NCI-H345 treated with DMSO at 0.1 percent for 48 hours (cell line): Measurements from ENCODE around the gene ACKR1.

Experiments used
- DNase-seq: peaks from one replicate; lab custom pipeline; 2025; ENCODE audit not compliant: unreplicated experiment; lab: John Stamatoyannopoulos, UW

ACKR1 gene

DNA sequence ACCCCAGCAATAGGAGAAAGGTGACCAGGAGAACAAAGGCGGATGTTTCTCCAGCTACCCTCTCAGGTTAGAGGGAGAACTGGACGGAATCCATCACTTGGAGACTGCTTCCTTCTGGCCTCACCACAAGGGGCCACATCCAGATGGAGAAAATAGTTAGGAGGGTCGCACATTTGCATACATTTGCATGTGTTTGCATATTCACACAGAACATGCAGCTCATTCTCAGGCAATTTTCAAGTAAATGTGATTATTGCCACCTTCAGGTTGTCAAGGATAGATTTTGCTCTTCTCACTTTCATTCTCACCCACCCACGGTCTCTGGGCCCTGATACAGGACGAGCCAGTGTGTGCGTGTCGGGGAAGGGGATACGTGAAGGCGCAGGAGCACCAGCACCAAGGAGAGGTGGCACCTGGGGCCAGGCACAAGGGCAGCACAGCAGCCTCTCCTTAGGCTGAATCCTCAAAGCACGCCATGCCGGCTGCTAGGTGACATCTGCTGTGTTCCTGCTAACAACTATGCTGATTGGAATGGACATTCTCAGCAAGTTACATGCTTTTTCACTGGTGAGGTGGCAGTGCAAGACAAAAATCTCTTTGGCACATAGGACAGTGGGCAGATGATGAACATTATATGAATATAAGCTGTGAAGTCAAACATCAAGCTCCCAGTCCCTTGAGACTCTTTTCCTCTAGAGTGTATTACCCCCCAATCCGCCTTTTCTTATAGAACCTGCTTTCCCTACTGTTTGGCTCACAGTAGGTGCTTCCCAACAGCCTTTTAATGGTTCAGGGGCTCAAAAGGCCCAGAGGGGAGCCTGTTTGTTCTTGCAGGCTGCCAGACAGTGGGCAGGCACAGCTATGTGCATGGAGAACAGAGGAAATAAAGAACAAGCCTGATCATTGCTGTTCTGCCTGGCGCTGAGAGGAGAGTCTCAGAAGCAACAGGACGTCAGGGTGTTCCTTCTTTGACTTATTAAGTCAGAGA is 14.3 kb downstream of the ACKR1 start:
- peak; percentile 63 for DNase-seq

DNA sequence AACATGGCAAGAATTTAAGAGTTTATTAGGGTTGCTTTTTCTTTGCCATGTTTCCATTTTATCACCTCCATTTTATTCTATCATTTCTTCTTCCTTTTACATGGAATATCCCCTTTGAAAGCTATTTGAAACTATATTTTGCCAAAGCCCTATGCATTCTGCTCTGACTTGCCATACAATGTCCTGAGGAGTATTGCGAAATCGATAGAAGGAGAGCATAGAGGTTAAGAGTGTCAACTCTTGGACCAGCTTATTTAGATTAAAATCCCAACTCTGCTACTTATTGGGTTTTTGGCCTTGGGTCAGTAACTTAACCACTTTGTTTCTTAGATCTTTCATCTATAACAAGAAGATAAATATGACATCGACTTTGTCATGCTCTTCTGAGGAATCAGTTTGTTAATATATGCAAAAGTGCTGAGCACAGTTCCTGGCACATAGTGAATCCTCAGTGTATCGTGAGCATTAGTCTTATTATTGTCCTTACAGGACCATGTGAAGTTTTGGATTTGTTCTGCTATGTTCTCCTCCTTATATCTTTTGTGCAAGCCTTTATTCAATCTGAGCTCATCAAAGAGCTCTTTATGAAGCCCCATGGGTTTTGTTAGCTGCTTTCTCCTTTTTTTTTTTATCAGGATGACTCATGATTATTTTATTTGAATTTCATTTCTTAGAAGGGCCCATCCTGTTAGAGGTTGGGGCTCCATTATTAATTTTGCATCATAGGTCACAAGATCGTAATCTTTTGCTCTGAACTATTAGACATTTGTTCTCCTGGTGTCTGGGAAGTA is 17.6 kb downstream of the ACKR1 start:
- no peak for DNase-seq

DNA sequence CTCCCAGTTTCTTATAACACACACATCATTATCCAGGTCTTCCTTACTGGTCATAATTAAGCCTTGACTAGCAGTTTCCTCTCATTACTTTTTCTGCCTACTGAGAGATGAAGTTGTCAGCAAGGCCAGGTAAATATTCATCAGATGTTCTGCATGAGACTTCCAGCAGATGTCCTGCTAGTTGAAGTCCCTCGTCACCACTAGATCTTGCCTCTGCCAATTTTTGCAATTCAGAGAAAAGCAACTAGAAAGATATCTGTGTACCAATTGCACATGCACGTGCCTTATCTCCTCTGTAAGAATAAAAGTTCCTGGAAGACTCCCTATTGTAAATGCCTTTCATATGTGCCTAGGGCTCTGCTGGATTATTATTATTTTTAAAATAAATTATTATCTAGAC is 18.3 kb downstream of the ACKR1 start:
- no peak for DNase-seq

DNA sequence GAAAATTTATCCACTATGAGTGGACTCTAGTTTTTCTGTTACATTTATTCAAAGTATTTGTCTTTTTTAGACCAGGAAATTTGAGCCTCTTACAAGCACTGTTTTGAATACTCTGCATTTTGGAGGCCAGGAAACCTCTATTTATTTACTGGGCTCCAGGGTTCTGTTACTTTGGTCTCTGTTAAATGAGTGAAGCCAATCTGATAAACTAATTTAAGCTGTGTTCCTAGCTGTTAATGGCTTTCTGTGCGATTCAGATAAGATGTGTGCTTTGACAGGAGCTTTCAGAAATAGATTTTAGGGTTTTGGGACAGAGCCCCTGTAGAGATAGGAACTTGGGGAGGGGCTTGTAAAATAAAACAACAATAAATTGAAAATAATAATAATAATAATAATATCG is 23.9 kb downstream of the ACKR1 start:
- DNase-seq, result no peak

DNA sequence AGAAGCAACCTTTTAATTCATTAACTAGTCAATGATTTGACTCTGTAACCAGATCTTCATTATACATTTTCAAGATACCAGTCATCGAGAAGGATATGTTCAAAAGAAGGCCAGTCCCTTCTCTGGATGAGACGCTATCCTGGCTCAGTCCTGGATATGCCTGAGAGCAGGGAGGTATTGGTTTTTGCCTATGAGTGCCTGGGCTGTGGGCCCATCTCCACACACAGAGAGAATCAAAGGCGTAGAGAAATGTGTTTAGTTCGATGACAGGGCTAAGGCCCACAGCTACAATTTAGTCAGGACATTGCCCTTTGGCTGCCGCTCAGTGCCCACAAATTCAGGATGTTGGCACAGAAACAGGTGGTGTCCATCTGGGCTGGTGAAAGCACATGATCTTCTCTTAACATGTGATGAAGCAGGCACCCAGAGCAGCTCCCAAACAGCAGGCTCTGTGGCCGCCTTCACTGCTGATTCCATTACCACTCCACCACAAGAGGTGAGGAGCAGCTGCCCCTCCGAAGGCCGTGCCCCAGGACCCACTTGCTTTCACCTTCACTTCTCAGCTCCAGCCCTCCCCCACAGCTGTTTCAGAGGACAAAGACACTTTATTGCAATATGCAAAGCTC is 24.7 kb downstream of the ACKR1 start:
- DNase-seq, result no peak

DNA sequence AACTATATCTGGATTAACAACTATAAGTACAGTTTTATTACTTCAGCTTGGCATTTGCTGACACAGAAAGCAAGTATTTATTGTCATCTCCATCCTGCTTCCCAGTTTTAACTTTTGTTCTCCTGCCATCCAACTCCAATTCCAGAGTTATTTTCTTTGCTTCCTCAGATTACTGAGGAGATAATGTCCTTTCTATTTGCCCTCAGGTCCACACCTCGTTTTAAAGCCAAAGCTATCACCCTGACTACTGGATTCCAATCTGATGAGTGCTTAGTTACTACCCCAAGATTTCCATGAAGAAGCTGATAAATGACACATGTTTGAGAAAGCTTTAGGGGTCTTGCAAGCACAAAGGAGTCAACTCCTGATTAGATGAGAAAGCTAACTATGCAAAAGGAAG is 25.2 kb downstream of the ACKR1 start:
- no peak for DNase-seq

DNA sequence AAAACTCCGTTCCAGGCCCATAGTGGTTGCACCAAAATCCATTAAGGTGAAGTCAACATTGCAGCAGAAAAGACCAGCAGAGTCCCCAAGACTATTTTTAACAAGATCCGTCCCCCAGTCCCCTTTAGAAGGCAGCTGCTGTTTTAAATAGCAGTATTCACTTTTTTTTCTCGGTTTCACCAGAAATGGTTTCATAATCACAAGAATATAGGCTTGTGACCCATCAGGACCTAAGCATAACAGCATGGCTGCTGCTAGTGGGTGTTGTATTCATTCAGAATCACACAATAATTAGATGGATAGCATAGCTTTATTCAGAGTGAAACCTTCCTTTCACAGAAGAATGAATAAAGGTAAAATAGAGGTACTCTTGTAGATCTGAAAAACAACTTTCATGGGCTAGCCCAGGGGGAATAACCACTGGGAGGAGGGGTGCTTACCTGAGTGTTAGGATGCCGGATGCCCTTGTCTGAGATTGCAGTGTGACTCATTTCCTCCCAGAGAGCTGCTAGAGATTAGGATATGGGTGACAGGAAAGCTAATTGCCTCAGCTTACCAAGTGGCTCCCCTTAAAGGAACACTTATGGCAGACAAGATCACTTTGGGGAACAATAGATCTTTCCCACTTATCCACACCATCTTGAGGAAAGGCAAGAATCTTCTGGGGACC is 35.0 kb downstream of the ACKR1 start:
- no peak for DNase-seq

DNA sequence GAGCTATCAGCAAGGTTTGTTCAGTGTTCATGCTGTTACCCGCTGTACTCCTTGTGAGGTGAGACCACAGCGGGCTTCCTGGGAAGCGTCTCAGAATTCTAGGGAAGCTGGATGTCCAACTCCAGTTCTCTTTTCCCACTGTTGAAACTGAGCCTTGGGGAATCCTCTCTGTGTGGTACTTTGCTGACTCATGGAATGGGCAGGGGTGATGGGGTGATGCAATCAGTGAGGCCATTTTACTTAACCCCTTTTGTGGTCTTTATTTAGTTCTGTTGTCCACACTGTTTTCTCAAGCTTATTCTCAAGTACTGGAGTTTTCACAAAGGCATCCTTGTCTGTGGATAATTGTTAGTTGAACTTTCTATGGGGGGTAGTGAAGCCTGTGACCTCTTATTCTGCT is 42.6 kb downstream of the ACKR1 start:
- DNase-seq, result no peak

DNA sequence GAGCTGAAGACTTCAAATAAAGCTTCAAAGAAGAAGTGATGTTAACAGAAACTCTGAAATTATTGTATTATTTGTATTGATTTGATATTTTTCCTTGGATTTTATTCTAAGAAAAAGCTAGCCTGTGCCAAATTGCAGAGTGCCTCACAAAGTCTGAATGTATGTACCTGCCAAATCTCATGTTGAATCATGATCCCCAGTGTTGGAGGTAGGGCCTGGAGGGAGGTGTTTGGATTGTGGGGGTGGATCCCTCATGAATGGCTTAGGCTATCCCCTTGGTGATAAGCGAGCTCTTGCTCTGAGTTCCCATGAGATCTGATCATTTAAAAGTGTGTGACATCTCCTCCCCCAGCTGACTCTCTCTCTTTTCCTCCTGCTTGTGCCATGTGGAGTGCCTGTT is 43.6 kb downstream of the ACKR1 start:
- no peak for DNase-seq

DNA sequence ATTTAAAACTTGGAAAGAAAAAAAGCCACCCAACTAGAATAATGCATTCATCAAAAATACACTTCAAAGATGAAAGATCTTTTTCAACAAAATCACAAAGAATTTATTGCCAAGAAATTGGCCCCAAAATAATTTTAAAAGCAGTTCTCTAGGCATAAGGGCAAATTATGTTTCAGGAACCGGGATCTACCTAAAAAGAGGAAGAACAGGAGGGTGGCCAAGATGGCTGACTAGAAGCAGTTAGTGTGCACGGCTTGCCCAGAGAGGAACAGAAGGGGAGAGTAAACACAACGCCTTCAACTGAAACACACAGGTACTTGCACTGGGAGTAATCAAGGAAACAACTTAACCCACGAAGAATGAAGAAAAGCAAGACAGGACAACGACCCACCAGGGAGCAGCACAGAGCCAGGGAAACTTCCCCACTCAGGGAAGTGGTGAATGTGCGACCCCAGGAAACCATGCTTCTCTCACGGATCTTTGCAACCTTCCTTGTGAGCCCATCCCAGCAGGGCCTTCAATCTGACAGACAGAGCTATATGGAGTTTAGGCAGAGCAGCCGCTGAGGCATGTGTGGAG is 46.1 kb downstream of the ACKR1 start:
- no peak for DNase-seq
